Dedifferentiated amniotic fluid mesenchymal stem cell (primary cell): ENCODE results near the gene LRWD1.
"Not testable (repeated sequence)": the region's sequence is repeated elsewhere in the genome, so short reads cannot be mapped to it uniquely, and the experiment has no call there.

Experiments
- DNase-seq: peaks from one replicate; pipeline ENCODE4 v3.0.0-alpha.2; 2016; ENCODE audit errors: extremely low spot score

LRWD1 gene

GRCh38 chr7:102468478-102469350 is 3.9 kb downstream of the LRWD1 start:
- DNase-seq: no peak

- DNase-seq: no peak
Measured at GRCh38 chr7:102469351-102469971, 4.7 kb downstream of the LRWD1 start.

- DNase-seq: no peak
Measured at GRCh38 chr7:102469972-102470825, 5.4 kb downstream of the LRWD1 start.

GRCh38 chr7:102471791-102472125 is 7.0 kb downstream of the LRWD1 start:
- no peak for DNase-seq

- no peak for DNase-seq
Measured at GRCh38 chr7:102472126-102473041, 7.6 kb downstream of the LRWD1 start.

- no peak for DNase-seq
Measured at GRCh38 chr7:102473271-102473991, 8.6 kb downstream of the LRWD1 start.

GRCh38 chr7:102474116-102474515 is 9.3 kb downstream of the LRWD1 start:
- not testable (repeated sequence) for DNase-seq

GRCh38 chr7:102474736-102475435 is 10.1 kb downstream of the LRWD1 start:
- not testable (repeated sequence) for DNase-seq

GRCh38 chr7:102478314-102479208 is 13.8 kb downstream of the LRWD1 start, which contains the start of gene POLR2J:
Gene POLR2J (minus strand): TSS chr7:102478922. CDS start chr7:102478860, 62 bp downstream.
- not testable (repeated sequence) for DNase-seq

- not testable (repeated sequence) for DNase-seq
Measured at GRCh38 chr7:102479209-102479584, 14.4 kb downstream of the LRWD1 start.

- not testable (repeated sequence) for DNase-seq
Measured at GRCh38 chr7:102479982-102480637, 15.3 kb downstream of the LRWD1 start.

GRCh38 chr7:102481962-102482361 is 17.2 kb downstream of the LRWD1 start:
- not testable (repeated sequence) for DNase-seq

GRCh38 chr7:102484317-102484716 is 19.5 kb downstream of the LRWD1 start:
- DNase-seq: not testable (repeated sequence)

- not testable (repeated sequence) for DNase-seq
Measured at GRCh38 chr7:102490529-102491075, 25.8 kb downstream of the LRWD1 start.

- not testable (repeated sequence) for DNase-seq
Measured at GRCh38 chr7:102493220-102493935, 28.6 kb downstream of the LRWD1 start.

- not testable (repeated sequence) for DNase-seq
Measured at GRCh38 chr7:102494026-102494425, 29.2 kb downstream of the LRWD1 start.

- not testable (repeated sequence) for DNase-seq
Measured at GRCh38 chr7:102494473-102495149, 29.8 kb downstream of the LRWD1 start.
